WTC11 (cell line): ENCODE measurements around the gene ARHGEF39.
"Not testable (repeated sequence)": the region's sequence is repeated elsewhere in the genome, so short reads cannot be mapped to it uniquely, and the experiment has no call there.

Experiments used
- ELF4 ChIP-seq: sonication (generic); formaldehyde crosslinking; IDR thresholded peaks from 2 replicates; pipeline ENCODE4 v1.8.1; 2022; ENCODE audit warnings: low read depth, mild to moderate bottlenecking, moderate library complexity, missing genetic modification reagents
- FOXK1 ChIP-seq: sonication (generic); formaldehyde crosslinking; IDR thresholded peaks from 2 replicates; pipeline ENCODE4 v1.8.0; 2022; ENCODE audit warnings: mild to moderate bottlenecking, moderate library complexity, missing genetic modification reagents
- MAX ChIP-seq: sonication (generic); formaldehyde crosslinking; IDR thresholded peaks from 2 replicates; pipeline ENCODE4 v1.8.0; 2022; ENCODE audit warnings: mild to moderate bottlenecking, missing genetic modification reagents
- PRDM15 ChIP-seq: sonication (generic); formaldehyde crosslinking; IDR thresholded peaks from 2 replicates; pipeline ENCODE4 v1.8.0; 2022; ENCODE audit warnings: missing genetic modification reagents
- PREB ChIP-seq: sonication (generic); formaldehyde crosslinking; IDR thresholded peaks from 2 replicates; pipeline ENCODE4 v1.8.1; 2022; ENCODE audit warnings: mild to moderate bottlenecking, missing genetic modification reagents, moderate library complexity, borderline replicate concordance

- not testable (repeated sequence) for TF ChIP-seq MAX (CRISPR knock-in tag); PRDM15 (CRISPR knock-in tag); PREB (CRISPR knock-in tag); FOXK1; ELF4 (CRISPR knock-in tag)
Measured at GRCh38 chr9:35637427-35637955, 27.5 kb downstream of the ARHGEF39 start.
